Osteocyte (in vitro differentiated cells): ENCODE data around the gene POPDC2. TPM values are rescaled to one million over a fixed set of nuclear protein-coding genes. Genes with fewer than 3 reads are reported as not detected.

Experiments
- DNase-seq: peaks from one replicate; pipeline ENCODE4 v3.0.0; 2021; ENCODE audit warnings: mixed read lengths; ENCODE audit not compliant: unreplicated experiment; ENCODE audit errors: extremely low spot score
- H3K27ac Mint-ChIP-seq: one replicate; pipeline ENCODE4 v1.8.0; 2021; ENCODE audit warnings: mild to moderate bottlenecking, mixed read lengths; ENCODE audit not compliant: unreplicated experiment
- H3K27me3 Mint-ChIP-seq: one replicate; pipeline ENCODE4 v1.8.0; 2021; ENCODE audit warnings: mixed read lengths; ENCODE audit not compliant: unreplicated experiment
- H3K36me3 Mint-ChIP-seq: one replicate; pipeline ENCODE4 v1.8.0; 2021; ENCODE audit warnings: mixed read lengths; ENCODE audit not compliant: unreplicated experiment
- H3K4me1 Mint-ChIP-seq: one replicate; pipeline ENCODE4 v1.8.0; 2021; ENCODE audit warnings: mixed read lengths; ENCODE audit not compliant: unreplicated experiment
- H3K4me3 Mint-ChIP-seq: one replicate; pipeline ENCODE4 v1.8.0; 2021; ENCODE audit warnings: mild to moderate bottlenecking, moderate library complexity, mixed read lengths; ENCODE audit not compliant: unreplicated experiment
- H3K9me3 Mint-ChIP-seq: one replicate; pipeline ENCODE4 v1.8.0; 2021; ENCODE audit warnings: mixed read lengths; ENCODE audit not compliant: unreplicated experiment
- CTCF ChIP-seq: fragments of 200-600 bp; sonication (generic); IDR thresholded peaks from 2 replicates; pipeline ENCODE4 v1.5.0; 2021; ENCODE audit warnings: antibody characterized with exemption, mild to moderate bottlenecking, moderate library complexity
- total RNA-seq: library from RNA; stranded (reverse); gene quantifications from 2 replicates; pipeline ENCODE4 v1.2.1, GENCODE V29; 2021

The POPDC2 gene
- total RNA-seq, 1 donor from 2014 or later = 2.4 TPM

DNA sequence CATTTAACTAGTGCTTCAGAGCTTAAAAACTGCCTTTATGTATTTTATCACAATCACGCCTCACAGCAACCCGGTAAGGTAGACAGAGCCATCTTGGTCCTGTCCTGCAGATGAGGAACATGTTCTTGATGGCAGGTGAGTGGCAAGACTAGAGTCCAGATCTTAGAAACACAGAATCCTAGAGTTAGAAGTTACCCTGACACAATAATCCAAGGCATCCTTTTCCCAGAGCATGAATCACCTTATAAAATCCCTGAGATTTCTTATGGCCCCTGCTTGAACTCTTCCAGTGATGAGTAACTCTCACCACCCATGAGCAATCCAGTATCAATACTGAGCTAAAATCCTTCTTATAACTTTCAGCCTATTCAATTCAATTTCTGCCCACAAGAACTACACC, 16.9 kb downstream of the POPDC2 start:
- TF ChIP-seq CTCF = no peak
- no peak overlapping the region for H3K4me3 Mint-ChIP-seq
- H3K27me3 Mint-ChIP-seq = no peaks in the 10 kb centered on the region
- no peaks in the 10 kb centered on the region for H3K36me3 Mint-ChIP-seq
- peaks cover 5% of the 10 kb centered on the region for H3K4me1 Mint-ChIP-seq
- H3K27ac Mint-ChIP-seq = no peak overlapping the region
- DNase-seq = no peak
- H3K9me3 Mint-ChIP-seq = no peaks in the 10 kb centered on the region

GRCh38 chr3:119642746-119643473, 17.5 kb downstream of the POPDC2 start:
- no peak overlapping the region for H3K4me3 Mint-ChIP-seq
- no peak for TF ChIP-seq CTCF
- no peaks in the 10 kb centered on the region for H3K27me3 Mint-ChIP-seq
- H3K27ac Mint-ChIP-seq = no peak overlapping the region
- no peaks in the 10 kb centered on the region for H3K9me3 Mint-ChIP-seq
- no peak for DNase-seq
- peaks cover 9% of the 10 kb centered on the region for H3K4me1 Mint-ChIP-seq
- no peaks in the 10 kb centered on the region for H3K36me3 Mint-ChIP-seq

DNA sequence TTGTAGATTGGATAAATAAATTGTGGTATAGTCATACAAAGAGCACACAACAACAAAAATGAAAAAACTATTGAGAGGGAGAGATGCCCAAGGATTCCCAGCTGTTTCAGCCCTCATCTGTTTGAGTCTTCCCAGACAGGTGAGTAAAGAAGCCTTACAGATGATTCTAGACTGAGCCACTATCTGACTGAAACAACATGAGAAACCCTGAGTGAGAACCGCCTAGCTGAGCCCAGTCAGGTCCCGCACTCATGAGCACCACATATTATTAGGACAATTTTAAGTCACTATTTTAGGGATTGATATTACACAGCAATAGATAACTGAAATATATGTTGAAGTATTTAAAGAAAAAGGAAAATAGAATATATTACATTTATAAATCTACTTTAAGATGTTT, 19.0 kb downstream of the POPDC2 start:
- no peaks in the 10 kb centered on the region for H3K9me3 Mint-ChIP-seq
- H3K27ac Mint-ChIP-seq = no peak overlapping the region
- no peak for DNase-seq
- no peaks in the 10 kb centered on the region for H3K36me3 Mint-ChIP-seq
- no peaks in the 10 kb centered on the region for H3K27me3 Mint-ChIP-seq
- no peak overlapping the region for H3K4me3 Mint-ChIP-seq
- peaks cover 14% of the 10 kb centered on the region for H3K4me1 Mint-ChIP-seq
- no peak for TF ChIP-seq CTCF

GRCh38 chr3:119639494-119640350, 20.7 kb downstream of the POPDC2 start:
- Mint-ChIP-seq H3K27me3 (no peaks in the 10 kb centered on the region), H3K4me3 (no peak overlapping the region), H3K27ac (no peak overlapping the region), H3K36me3 (no peaks in the 10 kb centered on the region), H3K9me3 (no peaks in the 10 kb centered on the region), H3K4me1 (peaks cover 14% of the 10 kb centered on the region)
- TF ChIP-seq CTCF = no peak
- no peak for DNase-seq
